ENCODE measurements around the gene ERC1.
"Not testable (repeated sequence)": the region's sequence is repeated elsewhere in the genome, so short reads cannot be mapped to it uniquely, and the experiment has no call there.

The ERC1 gene

GRCh38 chr12:1344245-1344644, 353.2 kb downstream of the ERC1 start:
- DNase-seq = no peak
- in situ Hi-C loops (cut with HindIII; ENCODE audit: low pct_ligation_motif_present, low pct_unique_long_range_greater_than_20kb, low sequenced_read_pairs) = no loop called here

- no peak for DNase-seq
- in situ Hi-C loops (cut with HindIII; ENCODE audit: low pct_ligation_motif_present, low pct_unique_long_range_greater_than_20kb, low sequenced_read_pairs) = no loop called here
These were observed 355.1 kb downstream of the ERC1 start for GRCh38 chr12:1346126-1346525.

GRCh38 chr12:1347294-1347693, 356.3 kb downstream of the ERC1 start:
- no peak for DNase-seq
- in situ Hi-C loops (cut with HindIII; ENCODE audit: low pct_ligation_motif_present, low pct_unique_long_range_greater_than_20kb, low sequenced_read_pairs) = no loop called here

GRCh38 chr12:1348606-1349005, 357.6 kb downstream of the ERC1 start:
- in situ Hi-C loops (cut with HindIII; ENCODE audit: low pct_ligation_motif_present, low pct_unique_long_range_greater_than_20kb, low sequenced_read_pairs) = no loop called here
- DNase-seq = no peak

GRCh38 chr12:1350055-1350933, 359.3 kb downstream of the ERC1 start:
- peak; percentile 95 for DNase-seq
- in situ Hi-C loops (cut with HindIII; ENCODE audit: low pct_ligation_motif_present, low pct_unique_long_range_greater_than_20kb, low sequenced_read_pairs) = no loop called here

GRCh38 chr12:1350934-1351240, 359.9 kb downstream of the ERC1 start:
- in situ Hi-C loops (cut with HindIII; ENCODE audit: low pct_ligation_motif_present, low pct_unique_long_range_greater_than_20kb, low sequenced_read_pairs) = no loop called here
- DNase-seq = peak; percentile 48

GRCh38 chr12:1351926-1352325, 360.9 kb downstream of the ERC1 start:
- in situ Hi-C loops (cut with HindIII; ENCODE audit: low pct_ligation_motif_present, low pct_unique_long_range_greater_than_20kb, low sequenced_read_pairs) = no loop called here
- no peak for DNase-seq

GRCh38 chr12:1353451-1353850, 362.4 kb downstream of the ERC1 start:
- in situ Hi-C loops (cut with HindIII; ENCODE audit: low pct_ligation_motif_present, low pct_unique_long_range_greater_than_20kb, low sequenced_read_pairs) = no loop called here
- no peak for DNase-seq

- no peak for DNase-seq
- in situ Hi-C loops (cut with HindIII; ENCODE audit: low pct_ligation_motif_present, low pct_unique_long_range_greater_than_20kb, low sequenced_read_pairs) = no loop called here
These were observed 364.4 kb downstream of the ERC1 start for GRCh38 chr12:1355396-1355795.

- in situ Hi-C loops (cut with HindIII; ENCODE audit: low pct_ligation_motif_present, low pct_unique_long_range_greater_than_20kb, low sequenced_read_pairs); DNase-seq: not testable (repeated sequence)
These were observed 364.8 kb downstream of the ERC1 start for GRCh38 chr12:1355871-1356270.

GRCh38 chr12:1356285-1356684, 365.3 kb downstream of the ERC1 start:
- DNase-seq = no peak
- in situ Hi-C loops (cut with HindIII; ENCODE audit: low pct_ligation_motif_present, low pct_unique_long_range_greater_than_20kb, low sequenced_read_pairs) = no loop called here

- in situ Hi-C loops (cut with HindIII; ENCODE audit: low pct_ligation_motif_present, low pct_unique_long_range_greater_than_20kb, low sequenced_read_pairs) = no loop called here
- DNase-seq = peak; percentile 42
These were observed 366.1 kb downstream of the ERC1 start for GRCh38 chr12:1357171-1357570.

GRCh38 chr12:1357711-1358110, 366.7 kb downstream of the ERC1 start:
- no peak for DNase-seq
- in situ Hi-C loops (cut with HindIII; ENCODE audit: low pct_ligation_motif_present, low pct_unique_long_range_greater_than_20kb, low sequenced_read_pairs) = no loop called here

GRCh38 chr12:1360441-1361210, 369.6 kb downstream of the ERC1 start:
- peak; percentile 65 for DNase-seq
- in situ Hi-C loops (cut with HindIII; ENCODE audit: low pct_ligation_motif_present, low pct_unique_long_range_greater_than_20kb, low sequenced_read_pairs) = no loop called here

- no peak for DNase-seq
- in situ Hi-C loops (cut with HindIII; ENCODE audit: low pct_ligation_motif_present, low pct_unique_long_range_greater_than_20kb, low sequenced_read_pairs) = no loop called here
These were observed 371.2 kb downstream of the ERC1 start for GRCh38 chr12:1362143-1362662.

- DNase-seq = no peak
- in situ Hi-C loops (cut with HindIII; ENCODE audit: low pct_ligation_motif_present, low pct_unique_long_range_greater_than_20kb, low sequenced_read_pairs) = no loop called here
These were observed 374.7 kb downstream of the ERC1 start for GRCh38 chr12:1365703-1366102.

GRCh38 chr12:1367331-1368291, 376.6 kb downstream of the ERC1 start:
- in situ Hi-C loops (cut with HindIII; ENCODE audit: low pct_ligation_motif_present, low pct_unique_long_range_greater_than_20kb, low sequenced_read_pairs) = no loop called here
- no peak for DNase-seq

GRCh38 chr12:1369460-1369859, 378.4 kb downstream of the ERC1 start:
- no peak for DNase-seq
- in situ Hi-C loops (cut with HindIII; ENCODE audit: low pct_ligation_motif_present, low pct_unique_long_range_greater_than_20kb, low sequenced_read_pairs) = no loop called here

Data from ACHN (cell line).